ENCODE results near the gene FBP1.
A peak's percentile ranks its signal among the peaks of the same experiment; 100 is the strongest.

FBP1 gene

GRCh38 chr9:94639061-94639998 lies at the start of gene FBP1:
TSS of gene FBP1 (minus strand) at chr9:94639518. CDS start at chr9:94639310, 208 bp downstream.
- Histone ChIP-seq H3K4me3 (peak within 1 kb of the TSS; percentile 90), H3K27ac (peak within 1 kb of the TSS in 1 of 2 donors; percentile 65)
- no peak for TF ChIP-seq CTCF (IDR thresholded peaks at IDR 0.05)
- DNase-seq (ENCODE audit: low spot score), result no peak

- no peak for DNase-seq (ENCODE audit: low spot score)
- TF ChIP-seq CTCF (IDR thresholded peaks at IDR 0.05), result no peak
- Histone ChIP-seq H3K27ac (no peak overlapping the region), H3K4me3 (no peak overlapping the region)
These were observed 48.1 kb upstream of the FBP1 start for GRCh38 chr9:94687451-94687850.

- Histone ChIP-seq H3K27ac (no peak overlapping the region), H3K4me3 (no peak overlapping the region)
- no peak for TF ChIP-seq CTCF (IDR thresholded peaks at IDR 0.05)
- no peak for DNase-seq (ENCODE audit: low spot score)
These were observed 46.0 kb upstream of the FBP1 start for GRCh38 chr9:94685359-94685758.

GRCh38 chr9:94681508-94681907 lies 42.2 kb upstream of the FBP1 start:
- TF ChIP-seq CTCF (IDR thresholded peaks at IDR 0.05), result peak; percentile 56
- DNase-seq (ENCODE audit: low spot score), result peak; percentile 84
- H3K27ac ChIP-seq, result peak overlapping the region; percentile 51 to 61

GRCh38 chr9:94680621-94681020 lies 41.3 kb upstream of the FBP1 start:
- H3K27ac ChIP-seq, result no peak overlapping the region
- TF ChIP-seq CTCF (IDR thresholded peaks at IDR 0.05), result no peak
- H3K4me3 ChIP-seq, result no peak overlapping the region
- no peak for DNase-seq (ENCODE audit: low spot score)

More at GRCh38 chr9:94681508-94681907, 42.2 kb upstream of the FBP1 start:
- no peak overlapping the region for H3K4me3 ChIP-seq

GRCh38 chr9:94680020-94680419 lies 40.7 kb upstream of the FBP1 start:
- TF ChIP-seq CTCF (IDR thresholded peaks at IDR 0.05), result no peak
- H3K27ac ChIP-seq, result no peak overlapping the region
- DNase-seq (ENCODE audit: low spot score), result no peak
- no peak overlapping the region for H3K4me3 ChIP-seq

- Histone ChIP-seq H3K4me3 (no peak overlapping the region), H3K27ac (no peak overlapping the region)
- DNase-seq (ENCODE audit: low spot score), result no peak
- TF ChIP-seq CTCF (IDR thresholded peaks at IDR 0.05), result no peak
These were observed 40.3 kb upstream of the FBP1 start for GRCh38 chr9:94679587-94679986.

All from coronary artery (tissue), 2 donors.